HG03108 (cell line): Measurements from ENCODE around the gene MICOS13.

ENCODE experiments used
- ATAC-seq: cut with Tn5 transposase; IDR thresholded peaks from one replicate; pipeline ENCODE4 v1.9.1; 2021; ENCODE audit warnings: moderate library complexity; ENCODE audit not compliant: unreplicated experiment

MICOS13 gene

DNA sequence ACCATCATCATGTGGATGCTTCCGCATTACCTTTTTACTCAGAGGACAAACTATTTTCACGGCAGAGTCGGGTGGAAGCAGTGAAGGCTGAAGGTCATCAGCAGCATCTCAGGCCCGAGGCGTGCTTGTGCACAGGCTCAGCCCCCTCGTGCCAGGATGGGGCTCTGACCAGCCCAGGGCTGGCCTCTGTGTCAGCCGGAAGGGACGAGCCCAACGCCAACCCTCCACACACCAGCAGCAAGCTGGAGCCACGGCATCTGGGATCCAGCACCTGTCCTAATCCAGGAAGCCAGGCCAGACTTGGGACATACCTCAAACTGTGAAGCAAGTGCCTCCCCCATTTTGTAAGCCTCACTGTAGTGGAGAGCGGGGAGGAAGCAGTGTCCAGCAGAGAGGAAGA, 11.1 kb downstream of the MICOS13 start:
- no peak for ATAC-seq

- ATAC-seq = no peak
Measured at GRCh38 chr19:5667751-5668271, 12.5 kb downstream of the MICOS13 start.

DNA sequence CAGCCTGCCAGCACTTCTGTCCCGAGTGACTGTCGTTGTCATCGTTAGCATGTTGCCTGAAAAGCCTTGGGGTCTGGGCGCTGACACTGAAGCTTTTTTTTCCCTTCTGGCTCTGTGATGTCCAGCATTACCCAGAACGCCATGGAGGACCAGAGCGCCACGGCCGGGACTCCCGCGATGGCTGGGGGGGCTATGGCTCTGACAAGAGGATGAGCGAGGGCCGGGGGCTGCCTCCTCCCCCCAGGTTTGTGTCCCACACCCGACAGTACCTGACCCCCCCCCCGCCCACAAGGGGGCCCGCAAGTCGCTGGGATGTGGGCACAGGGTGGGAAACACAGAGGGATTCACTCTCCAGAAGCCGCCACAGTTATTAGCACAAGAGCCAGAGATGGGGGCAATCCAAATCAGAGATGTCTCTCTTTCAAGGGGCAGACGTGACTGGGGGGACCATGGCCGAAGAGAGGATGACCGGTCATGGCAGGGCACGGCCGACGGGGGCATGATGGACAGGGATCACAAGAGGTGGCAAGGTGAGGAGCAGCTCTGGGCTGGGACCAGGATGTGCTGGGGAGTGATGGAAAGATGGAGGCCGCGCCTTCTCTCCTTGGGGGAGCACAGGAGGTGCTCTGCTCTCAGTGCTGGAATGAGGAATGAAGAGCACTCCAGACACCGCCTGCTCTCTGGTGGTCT, 13.2 kb downstream of the MICOS13 start:
- ATAC-seq = no peak

- ATAC-seq = no peak
Measured at GRCh38 chr19:5665781-5666513, 14.4 kb downstream of the MICOS13 start.

GRCh38 chr19:5664515-5664914, 15.8 kb downstream of the MICOS13 start:
- ATAC-seq = no peak

DNA sequence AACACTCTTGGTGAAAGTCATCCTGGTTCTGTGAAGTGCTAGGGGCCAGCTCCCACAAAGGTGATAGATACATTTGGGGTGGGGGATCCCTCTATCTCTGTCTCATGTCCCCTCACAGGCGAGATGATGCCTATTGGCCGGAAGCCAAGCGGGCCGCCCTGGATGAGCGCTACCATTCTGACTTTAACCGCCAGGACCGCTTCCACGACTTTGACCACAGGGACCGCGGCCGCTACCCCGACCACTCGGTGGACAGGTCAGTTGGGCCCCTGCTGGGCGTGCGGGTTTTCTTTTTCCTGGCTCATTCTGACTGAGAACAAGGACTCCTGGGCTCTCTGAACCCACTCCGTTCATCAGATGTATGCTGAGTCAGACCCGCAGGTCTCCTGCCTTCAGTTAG, 16.4 kb downstream of the MICOS13 start:
- no peak for ATAC-seq

DNA sequence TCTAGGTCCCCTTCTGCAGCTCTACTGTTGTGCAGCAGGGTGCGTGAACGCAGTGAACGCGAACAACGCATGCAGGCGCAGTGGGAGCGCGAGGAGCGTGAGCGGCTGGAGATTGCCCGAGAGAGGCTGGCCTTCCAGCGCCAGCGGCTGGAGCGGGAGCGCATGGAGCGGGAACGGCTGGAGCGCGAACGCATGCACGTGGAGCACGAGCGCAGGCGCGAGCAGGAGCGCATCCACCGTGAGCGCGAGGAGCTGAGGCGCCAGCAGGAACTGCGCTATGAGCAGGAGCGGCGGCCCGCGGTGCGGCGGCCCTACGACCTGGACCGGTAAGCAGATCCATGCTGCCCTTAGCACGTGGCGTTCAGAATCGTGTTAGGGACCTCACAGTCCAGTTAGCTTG, 18.8 kb downstream of the MICOS13 start:
- no peak for ATAC-seq

- ATAC-seq = no peak
Measured at GRCh38 chr19:5655412-5655811, 24.9 kb downstream of the MICOS13 start.

DNA sequence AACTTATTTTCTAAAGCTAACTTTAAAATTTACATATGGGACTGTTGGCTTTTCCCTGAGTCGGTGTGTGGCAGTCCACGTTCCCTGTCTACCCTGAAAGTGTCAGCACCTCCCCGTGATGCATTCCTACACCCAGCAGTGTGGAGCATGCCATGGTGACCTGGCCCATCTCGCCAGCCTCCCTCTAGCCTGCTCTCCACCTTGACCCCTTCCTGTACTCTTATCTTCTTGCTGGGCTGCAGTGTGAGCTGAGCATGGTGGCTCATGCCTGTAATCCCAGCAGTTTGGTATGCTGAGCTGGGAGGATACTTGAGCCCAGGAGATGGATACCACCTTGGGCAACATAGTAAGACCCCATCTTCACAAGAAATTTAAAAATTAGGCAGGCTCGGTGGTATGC, 25.4 kb downstream of the MICOS13 start:
- no peak for ATAC-seq

DNA sequence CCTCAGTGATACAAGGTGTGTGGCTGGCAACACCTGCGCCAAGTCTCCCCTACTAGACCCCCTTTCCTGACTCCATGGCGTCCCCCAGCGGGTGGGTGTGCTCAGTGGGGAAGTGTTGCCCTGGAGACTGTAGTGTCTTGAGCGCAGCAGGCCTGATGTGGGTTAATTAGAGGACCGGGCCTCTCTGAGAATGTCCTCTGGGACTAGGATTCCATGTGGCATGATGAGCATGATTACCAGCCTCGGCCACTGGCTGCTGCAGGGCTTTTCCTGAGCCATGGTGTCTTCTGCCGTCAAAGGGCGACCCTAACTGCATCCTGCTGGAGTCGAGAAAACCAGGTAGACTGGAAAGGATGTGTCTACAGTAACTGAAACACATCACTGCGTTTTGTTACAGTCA, 28.1 kb downstream of the MICOS13 start:
- ATAC-seq = no peak

GRCh38 chr19:5651361-5651760, 29.0 kb downstream of the MICOS13 start:
- ATAC-seq = no peak

DNA sequence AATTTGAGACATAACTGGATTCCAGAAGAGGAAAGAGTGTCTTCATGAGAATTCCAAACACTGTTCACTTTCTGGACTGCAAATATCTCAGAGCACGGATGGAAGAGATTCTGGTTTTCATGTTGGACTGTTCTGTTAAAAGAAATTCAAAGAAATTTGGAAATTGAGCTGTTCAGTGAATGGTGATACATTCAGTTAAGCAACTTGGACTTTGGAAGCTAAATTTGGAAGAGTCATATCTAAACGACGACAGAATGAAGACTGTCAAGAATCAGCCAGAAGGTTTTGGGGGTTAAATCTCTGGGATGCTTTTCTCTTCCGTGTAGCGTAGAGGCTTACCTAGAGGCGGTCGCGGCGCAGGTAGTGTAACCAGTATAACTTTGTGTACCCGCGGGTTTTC, 31.9 kb downstream of the MICOS13 start:
- ATAC-seq = no peak

GRCh38 chr19:5646703-5647102, 33.6 kb downstream of the MICOS13 start:
- ATAC-seq = no peak

DNA sequence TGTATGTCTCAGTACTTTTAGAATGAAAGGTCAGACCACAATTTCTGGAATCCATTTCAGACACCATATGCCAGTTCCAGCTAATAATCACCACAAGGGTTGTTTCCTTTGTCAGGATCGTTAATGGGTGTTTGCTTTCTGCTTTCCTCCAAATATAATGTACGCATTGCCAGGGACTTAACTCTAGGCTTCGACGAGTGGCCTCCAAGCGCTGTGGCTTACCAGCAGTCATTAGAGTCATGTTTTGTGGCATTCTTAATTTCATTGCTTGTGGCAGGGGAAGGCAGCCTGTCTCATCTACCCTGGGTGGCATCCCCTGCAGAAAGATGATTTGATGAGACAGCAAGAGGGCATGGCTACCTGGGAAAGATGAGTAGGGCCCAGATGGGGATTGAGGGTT, 34.9 kb downstream of the MICOS13 start:
- ATAC-seq = no peak

GRCh38 chr19:5644037-5644436, 36.3 kb downstream of the MICOS13 start:
- ATAC-seq = no peak

- ATAC-seq = no peak
Measured at GRCh38 chr19:5643060-5643459, 37.3 kb downstream of the MICOS13 start.

DNA sequence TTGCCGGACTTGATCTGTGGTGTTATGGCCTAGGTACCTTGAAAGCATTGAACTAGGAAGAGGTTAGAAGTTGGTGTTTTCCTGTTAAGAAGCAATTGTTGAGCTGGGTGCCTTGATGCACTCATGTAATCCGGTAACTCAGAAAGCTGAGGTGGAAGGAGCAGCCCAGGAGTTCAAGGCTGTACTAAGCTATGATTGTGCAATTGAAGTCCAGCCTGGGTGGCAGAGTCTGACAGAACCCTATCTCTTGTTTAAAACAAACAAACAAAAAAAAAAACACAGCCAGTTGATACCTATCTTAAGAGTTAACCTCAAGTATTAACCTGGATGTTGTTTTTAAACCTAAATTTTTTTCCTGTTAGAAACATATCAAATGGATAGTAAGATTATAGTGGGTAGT, 38.1 kb downstream of the MICOS13 start:
- no peak for ATAC-seq

GRCh38 chr19:5641171-5641570, 39.1 kb downstream of the MICOS13 start:
- no peak for ATAC-seq

- no peak for ATAC-seq
Measured at GRCh38 chr19:5637971-5638370, 42.3 kb downstream of the MICOS13 start.

- no peak for ATAC-seq
Measured at GRCh38 chr19:5635427-5635826, 44.9 kb downstream of the MICOS13 start.

GRCh38 chr19:5632657-5633056, 47.7 kb downstream of the MICOS13 start:
- ATAC-seq = no peak

GRCh38 chr19:5632241-5632612, 48.1 kb downstream of the MICOS13 start:
- ATAC-seq = no peak
